Left ventricle myocardium inferior (tissue), 1 donor: ENCODE results near the gene TMPRSS13. TPM values are rescaled to one million over a fixed set of nuclear protein-coding genes. Genes with fewer than 3 reads are reported as not detected.
A peak's percentile ranks its signal among the peaks of the same experiment; 100 is the strongest.

Experiments used
- DNase-seq: peaks from one replicate; pipeline ENCODE4 v3.0.0-alpha.2; 2020
- H3K27ac ChIP-seq: fragments of 200-600 bp; replicated peaks from 2 replicates; pipeline ENCODE4 v1.8.0; 2021
- H3K27me3 ChIP-seq: fragments of 200-600 bp; 2 replicates; pipeline ENCODE4 v1.8.0; 2021; ENCODE audit warnings: low read depth
- H3K36me3 ChIP-seq: fragments of 200-600 bp; 2 replicates; pipeline ENCODE4 v1.8.0; 2021
- H3K4me1 ChIP-seq: fragments of 200-600 bp; 2 replicates; pipeline ENCODE4 v1.8.0; 2021
- H3K4me3 ChIP-seq: fragments of 200-600 bp; 2 replicates; pipeline ENCODE4 v1.8.0; 2021; ENCODE audit warnings: mild to moderate bottlenecking, moderate library complexity
- H3K9me3 ChIP-seq: fragments of 200-600 bp; replicated peaks from 2 replicates; pipeline ENCODE4 v1.8.0; 2021
- CTCF ChIP-seq: fragments of 200-600 bp; IDR thresholded peaks from 2 replicates; pipeline ENCODE4 v1.8.0; 2021; ENCODE audit warnings: antibody characterized with exemption, mild to moderate bottlenecking, borderline replicate concordance
- intact Hi-C: fragments of 100-400 bp; cut with micrococcal nuclease; formaldehyde crosslinking; loops from one replicate; pipeline ENCODE4 v1.11.0; 2022
- total RNA-seq: library from RNA; stranded (reverse); fragmentation: NEBNext Ultra II Directional; extraction: Animal tissue kit (Norgen Biotek cat#: 25700); gene quantifications from one replicate; pipeline ENCODE4 v1.2.1, GENCODE V29; 2021
- donor health status: DM: no; HTN: yes; CAD: no; lungs with severe emphysema.

Gene TMPRSS13
- total RNA-seq, 1 donor from 2014 or later: not detected

- no peak overlapping the region for H3K27ac ChIP-seq
- H3K4me3 ChIP-seq: no peak overlapping the region
- intact Hi-C loops: no loop called here
- no peaks in the 10 kb centered on the region for H3K36me3 ChIP-seq
- H3K27me3 ChIP-seq: peaks cover 10% of the 10 kb centered on the region
- no peak for DNase-seq
- H3K4me1 ChIP-seq: no peaks in the 10 kb centered on the region
- H3K9me3 ChIP-seq: no peaks in the 10 kb centered on the region
- TF ChIP-seq CTCF: no peak
Observed at GRCh38 chr11:117966908-117967307, 37.7 kb upstream of the TMPRSS13 start.

- Histone ChIP-seq H3K36me3 (no peaks in the 10 kb centered on the region), H3K4me1 (no peaks in the 10 kb centered on the region), H3K4me3 (no peak overlapping the region), H3K27ac (no peak overlapping the region), H3K27me3 (no peaks in the 10 kb centered on the region), H3K9me3 (no peaks in the 10 kb centered on the region)
- TF ChIP-seq CTCF: no peak
- no peak for DNase-seq
- intact Hi-C loops: no loop called here
Observed at GRCh38 chr11:117962826-117963225, 33.6 kb upstream of the TMPRSS13 start.

GRCh38 chr11:117961896-117962295, 32.7 kb upstream of the TMPRSS13 start:
- intact Hi-C loops: no loop called here
- H3K27me3 ChIP-seq: no peaks in the 10 kb centered on the region
- no peaks in the 10 kb centered on the region for H3K36me3 ChIP-seq
- peaks cover 8% of the 10 kb centered on the region for H3K9me3 ChIP-seq
- H3K4me1 ChIP-seq: no peaks in the 10 kb centered on the region
- no peak for DNase-seq
- no peak for TF ChIP-seq CTCF
- no peak overlapping the region for H3K27ac ChIP-seq
- no peak overlapping the region for H3K4me3 ChIP-seq

- intact Hi-C loops: no loop called here
- no peaks in the 10 kb centered on the region for H3K27me3 ChIP-seq
- H3K9me3 ChIP-seq: peaks cover 8% of the 10 kb centered on the region
- no peaks in the 10 kb centered on the region for H3K36me3 ChIP-seq
- no peak overlapping the region for H3K4me3 ChIP-seq
- TF ChIP-seq CTCF: no peak
- no peaks in the 10 kb centered on the region for H3K4me1 ChIP-seq
- no peak for DNase-seq
- H3K27ac ChIP-seq: peak overlapping the region; percentile 14
Observed at GRCh38 chr11:117960406-117960805, 31.2 kb upstream of the TMPRSS13 start.

GRCh38 chr11:117959438-117960149, 30.4 kb upstream of the TMPRSS13 start:
- Histone ChIP-seq H3K27ac (peak overlapping the region; percentile 14), H3K36me3 (no peaks in the 10 kb centered on the region), H3K9me3 (peaks cover 8% of the 10 kb centered on the region), H3K4me3 (no peak overlapping the region), H3K4me1 (no peaks in the 10 kb centered on the region), H3K27me3 (no peaks in the 10 kb centered on the region)
- no peak for TF ChIP-seq CTCF
- intact Hi-C loops: no loop called here
- DNase-seq: no peak
